Measurements from ENCODE around the gene SHC3.

DNA sequence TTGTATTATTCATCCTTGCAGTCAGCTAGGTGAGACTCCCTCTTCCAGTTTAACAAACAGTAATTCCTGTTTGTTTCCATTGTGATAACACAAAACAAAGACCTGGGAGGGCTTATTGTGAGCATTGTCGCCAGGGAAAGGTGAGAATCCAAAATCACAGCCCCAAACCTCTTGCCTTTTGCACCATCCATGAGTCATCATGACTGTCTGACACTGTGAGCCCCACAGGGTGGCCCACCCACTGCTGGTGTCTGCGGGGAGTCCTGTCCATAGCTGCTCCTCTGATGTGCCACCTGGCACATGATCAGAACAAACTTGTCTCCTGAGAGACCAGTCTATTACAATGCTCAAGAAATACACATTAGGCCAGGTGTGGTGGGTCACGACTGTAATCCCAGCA, 221.1 kb downstream of the SHC3 start:
- TF ChIP-seq EZH2 (IDR thresholded peaks at IDR 0.05; ENCODE audit: low read length, unreplicated experiment), result no peak
- TF ChIP-seq, protein P1, sequence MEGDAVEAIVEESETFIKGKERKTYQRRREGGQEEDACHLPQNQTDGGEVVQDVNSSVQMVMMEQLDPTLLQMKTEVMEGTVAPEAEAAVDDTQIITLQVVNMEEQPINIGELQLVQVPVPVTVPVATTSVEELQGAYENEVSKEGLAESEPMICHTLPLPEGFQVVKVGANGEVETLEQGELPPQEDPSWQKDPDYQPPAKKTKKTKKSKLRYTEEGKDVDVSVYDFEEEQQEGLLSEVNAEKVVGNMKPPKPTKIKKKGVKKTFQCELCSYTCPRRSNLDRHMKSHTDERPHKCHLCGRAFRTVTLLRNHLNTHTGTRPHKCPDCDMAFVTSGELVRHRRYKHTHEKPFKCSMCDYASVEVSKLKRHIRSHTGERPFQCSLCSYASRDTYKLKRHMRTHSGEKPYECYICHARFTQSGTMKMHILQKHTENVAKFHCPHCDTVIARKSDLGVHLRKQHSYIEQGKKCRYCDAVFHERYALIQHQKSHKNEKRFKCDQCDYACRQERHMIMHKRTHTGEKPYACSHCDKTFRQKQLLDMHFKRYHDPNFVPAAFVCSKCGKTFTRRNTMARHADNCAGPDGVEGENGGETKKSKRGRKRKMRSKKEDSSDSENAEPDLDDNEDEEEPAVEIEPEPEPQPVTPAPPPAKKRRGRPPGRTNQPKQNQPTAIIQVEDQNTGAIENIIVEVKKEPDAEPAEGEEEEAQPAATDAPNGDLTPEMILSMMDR (conservative IDR thresholded peaks at IDR 0.05; ENCODE audit: low read depth, low read length), result no peak
